HG03060 (cell line): ENCODE results near the gene ADGRL4.
A peak's percentile ranks its signal among the peaks of the same experiment; 100 is the strongest.
"Not testable (repeated sequence)": the region's sequence is repeated elsewhere in the genome, so short reads cannot be mapped to it uniquely, and the experiment has no call there.

Experiments used
- ATAC-seq: cut with Tn5 transposase; IDR thresholded peaks from one replicate; pipeline ENCODE4 v1.9.1; 2021; ENCODE audit warnings: low read depth, moderate number of reproducible peaks; ENCODE audit not compliant: unreplicated experiment

Gene ADGRL4

GRCh38 chr1:78919150-78919549 is 87.4 kb downstream of the ADGRL4 start:
- no peak for ATAC-seq

GRCh38 chr1:78918157-78918556 is 88.4 kb downstream of the ADGRL4 start:
- no peak for ATAC-seq

- ATAC-seq: no peak
These were observed 89.5 kb downstream of the ADGRL4 start for GRCh38 chr1:78916986-78917385.

- no peak for ATAC-seq
These were observed 92.6 kb downstream of the ADGRL4 start for GRCh38 chr1:78913950-78914349.

- no peak for ATAC-seq
These were observed 94.3 kb downstream of the ADGRL4 start for GRCh38 chr1:78911956-78912880.

- ATAC-seq: no peak
These were observed 103.9 kb downstream of the ADGRL4 start for GRCh38 chr1:78902641-78903040.

GRCh38 chr1:78894811-78895210 is 111.7 kb downstream of the ADGRL4 start:
- no peak for ATAC-seq

GRCh38 chr1:78892260-78892840 is 114.2 kb downstream of the ADGRL4 start:
- no peak for ATAC-seq

DNA sequence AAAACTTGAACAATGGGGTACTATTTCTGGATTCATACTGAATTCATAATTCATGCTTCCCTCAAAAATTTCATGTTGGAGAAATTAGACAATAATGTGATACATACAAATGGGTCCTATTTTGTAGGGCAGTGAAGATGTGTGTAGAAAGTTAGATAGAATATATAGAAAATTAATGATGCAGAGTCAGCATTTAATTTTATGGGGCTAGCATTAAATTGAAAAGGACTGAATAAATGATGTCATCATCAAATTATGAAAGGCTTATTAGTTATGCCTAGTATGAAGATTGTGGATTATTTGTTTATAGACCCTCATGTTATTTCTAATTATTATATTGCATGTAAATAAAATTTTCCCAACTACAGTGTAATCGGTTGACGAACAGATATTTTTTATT is 119.1 kb downstream of the ADGRL4 start:
- ATAC-seq: no peak

- no peak for ATAC-seq
These were observed 121.7 kb downstream of the ADGRL4 start for GRCh38 chr1:78884685-78885452.

DNA sequence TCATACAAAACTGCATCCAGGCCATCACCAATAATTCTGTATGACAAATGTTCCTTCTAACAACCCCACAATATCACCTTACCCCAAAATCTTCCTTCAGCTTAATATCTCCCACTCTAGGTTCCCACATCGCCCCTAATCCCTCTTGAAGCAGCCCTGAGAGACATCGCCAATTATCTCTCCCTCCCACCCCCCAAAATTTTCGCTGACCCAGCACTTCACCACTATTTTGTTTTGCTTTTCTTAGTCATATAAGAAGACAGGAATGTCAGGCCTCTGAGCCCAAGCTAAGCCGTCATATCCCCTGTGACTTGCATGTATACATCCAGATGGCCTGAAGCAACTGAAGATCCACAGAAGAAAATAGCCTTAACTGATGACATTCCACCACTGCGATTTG is 126.3 kb downstream of the ADGRL4 start:
- no peak for ATAC-seq

GRCh38 chr1:78875986-78876385 is 130.5 kb downstream of the ADGRL4 start:
- not testable (repeated sequence) for ATAC-seq

- not testable (repeated sequence) for ATAC-seq
These were observed 133.7 kb downstream of the ADGRL4 start for GRCh38 chr1:78872801-78873200.

- no peak for ATAC-seq
These were observed 135.3 kb downstream of the ADGRL4 start for GRCh38 chr1:78871249-78871648.

- no peak for ATAC-seq
These were observed 137.4 kb downstream of the ADGRL4 start for GRCh38 chr1:78869136-78869535.

- no peak for ATAC-seq
These were observed 142.4 kb downstream of the ADGRL4 start for GRCh38 chr1:78864175-78864574.

GRCh38 chr1:78856096-78856495 is 150.4 kb downstream of the ADGRL4 start:
- no peak for ATAC-seq

- peak; percentile 90 for ATAC-seq
These were observed 151.3 kb downstream of the ADGRL4 start for GRCh38 chr1:78855258-78855657.

DNA sequence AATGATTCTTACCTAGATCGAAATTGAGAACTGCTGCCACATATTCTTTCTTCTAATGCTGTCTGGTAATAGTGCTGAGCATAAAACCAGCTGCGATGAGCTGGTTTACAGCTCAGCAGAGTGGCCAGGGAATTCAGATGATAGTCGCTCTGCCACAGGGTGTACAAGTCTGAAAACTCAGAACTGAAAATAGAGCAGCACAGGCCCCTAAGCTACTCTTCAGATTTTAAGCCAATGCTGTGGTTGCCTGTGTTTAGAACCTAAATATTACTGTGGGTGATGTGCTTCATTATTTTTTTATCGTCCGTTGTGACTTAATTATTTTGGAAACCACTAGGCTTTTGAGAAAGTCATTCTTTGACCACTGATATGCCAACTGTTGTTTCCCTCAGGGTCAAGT is 152.0 kb downstream of the ADGRL4 start:
- no peak for ATAC-seq

GRCh38 chr1:78843546-78843945 is 163.0 kb downstream of the ADGRL4 start:
- ATAC-seq: no peak

GRCh38 chr1:78843111-78843510 is 163.4 kb downstream of the ADGRL4 start:
- no peak for ATAC-seq
